Stimulated activated CD4-positive, alpha-beta T cell treated with anti-CD3 and anti-CD28 coated beads, Interleukin-1b, Interleukin-23, amount 100 ng/mL, for 24 hours (primary cell): ENCODE data around the gene SBNO2.

Experiments used
- DNase-seq, 4 experiments: peaks; one replicate each; pipeline ENCODE4 v3.0.0-alpha.2; 2020; ENCODE audit warnings: low read depth in 4 of 4, low spot score in 1 of 4

Gene SBNO2

DNA sequence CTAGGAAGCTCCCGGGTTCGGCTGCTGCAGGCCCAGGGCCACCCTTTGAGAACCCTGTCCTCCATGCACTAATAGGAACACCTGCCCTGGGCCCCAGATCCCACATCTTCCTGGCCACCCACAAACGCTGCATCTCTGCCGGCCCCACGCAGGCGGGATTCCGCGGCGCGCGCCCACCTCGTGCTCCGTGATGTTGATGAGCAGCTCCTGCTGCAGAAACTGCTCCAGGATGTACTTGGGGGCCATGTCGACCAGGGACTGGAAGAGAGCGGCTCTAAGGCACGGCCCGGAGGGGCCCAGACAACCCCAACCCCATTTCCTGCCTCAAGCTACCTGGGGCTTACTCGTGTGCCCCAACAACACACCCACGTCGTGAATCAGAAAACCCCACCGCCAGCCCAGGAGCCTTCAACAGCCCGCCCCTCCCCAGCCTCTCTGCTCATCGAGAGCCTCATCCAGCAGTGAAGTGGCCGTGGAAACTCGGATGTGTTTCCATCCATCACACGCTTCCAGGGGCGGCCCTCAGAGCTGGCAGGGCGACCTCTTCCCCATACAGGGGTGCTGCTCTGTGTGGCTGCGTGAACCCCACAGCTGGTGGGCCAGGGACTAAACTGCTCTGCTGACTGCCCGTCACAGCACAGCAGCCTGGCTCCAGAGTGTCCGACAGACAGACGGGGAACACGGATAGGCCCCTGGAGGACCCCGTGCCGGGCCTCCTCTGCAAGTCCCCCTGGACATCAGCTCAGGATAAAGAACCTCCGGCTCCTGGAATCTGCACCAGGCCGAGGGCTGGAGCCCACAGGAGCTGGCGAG lies 83.1 kb downstream of the SBNO2 start:
- no peak for DNase-seq

DNA sequence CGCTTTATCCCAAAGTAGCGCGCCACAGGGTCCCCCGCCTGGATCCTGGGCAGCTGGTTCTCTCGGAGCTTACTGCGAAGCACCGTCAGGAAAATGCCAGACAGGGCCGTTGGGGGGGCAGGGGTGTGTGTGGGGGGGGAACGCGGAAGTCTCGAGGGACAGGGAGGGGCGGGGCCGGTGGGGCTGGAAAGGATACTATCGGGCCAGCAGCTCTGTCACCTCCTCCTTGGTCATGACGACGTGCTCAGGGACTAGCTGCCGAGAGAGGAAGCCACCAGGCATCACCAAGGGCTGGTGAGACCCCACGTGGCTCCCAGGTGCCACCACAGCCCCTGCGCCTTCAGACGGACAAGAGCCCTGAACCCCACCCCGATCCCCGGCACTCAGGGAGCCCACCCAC lies 84.2 kb downstream of the SBNO2 start:
- no peak for DNase-seq

DNA sequence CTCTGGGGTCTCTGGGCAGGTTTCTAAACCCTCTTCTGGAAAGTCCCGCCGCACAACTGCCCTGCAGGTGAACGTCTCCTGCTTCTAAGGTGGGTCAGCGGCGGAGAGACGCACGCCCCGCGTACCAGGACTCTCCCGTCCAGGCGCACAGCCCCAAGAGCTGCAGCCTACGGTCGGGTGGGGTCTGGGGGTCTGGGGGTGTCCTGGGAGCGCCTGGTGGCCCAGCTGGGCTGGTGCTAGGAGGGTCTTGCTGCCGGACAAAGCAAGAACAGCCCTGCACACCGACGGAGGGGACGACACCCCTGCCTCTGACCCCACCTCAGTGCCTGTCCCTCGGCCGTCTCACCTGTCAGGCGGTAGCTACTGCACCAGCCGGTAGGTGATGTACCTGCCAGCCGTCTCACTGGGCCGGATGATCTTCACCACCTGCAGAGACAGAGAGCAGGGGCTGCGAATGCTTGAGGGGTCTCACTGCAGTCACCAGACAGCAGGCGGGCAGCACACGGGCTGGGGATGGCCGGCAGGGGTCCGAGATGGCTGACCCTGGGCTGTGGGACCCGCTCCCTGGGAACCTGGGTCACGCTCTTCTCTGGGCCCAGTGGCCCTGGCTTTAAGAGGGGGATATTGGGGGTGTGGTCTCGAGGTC lies 84.8 kb downstream of the SBNO2 start:
- no peak for DNase-seq

DNA sequence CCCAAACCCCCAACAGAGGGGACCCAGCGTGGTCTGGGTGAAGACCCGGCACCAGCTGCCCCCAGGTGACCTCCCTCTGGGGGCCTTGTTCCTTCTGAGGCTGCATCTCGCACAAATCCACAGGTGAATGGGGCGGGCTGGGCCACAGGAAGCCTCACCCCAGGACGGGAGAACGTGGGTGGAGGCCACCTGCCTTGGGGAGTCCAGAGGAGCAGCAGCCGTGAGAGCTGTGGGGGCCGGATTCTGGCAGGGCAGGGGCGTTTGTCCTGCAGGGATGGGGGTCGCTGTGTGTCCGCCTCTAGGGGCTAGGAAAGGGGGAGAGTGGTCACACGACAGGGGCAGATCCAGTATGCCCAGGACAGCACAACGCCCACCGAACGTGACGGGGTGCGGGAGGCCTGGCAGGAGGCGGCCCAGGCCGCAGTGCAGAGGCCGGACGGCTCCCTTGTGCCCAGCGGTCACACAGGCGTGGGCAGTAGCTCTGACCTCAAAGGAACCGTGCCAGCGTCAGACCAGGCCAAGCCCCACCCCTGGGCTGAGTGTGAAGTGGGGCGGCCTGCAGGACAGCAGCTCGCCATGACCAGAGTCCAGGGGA lies 85.6 kb downstream of the SBNO2 start:
- DNase-seq = no peak

DNA sequence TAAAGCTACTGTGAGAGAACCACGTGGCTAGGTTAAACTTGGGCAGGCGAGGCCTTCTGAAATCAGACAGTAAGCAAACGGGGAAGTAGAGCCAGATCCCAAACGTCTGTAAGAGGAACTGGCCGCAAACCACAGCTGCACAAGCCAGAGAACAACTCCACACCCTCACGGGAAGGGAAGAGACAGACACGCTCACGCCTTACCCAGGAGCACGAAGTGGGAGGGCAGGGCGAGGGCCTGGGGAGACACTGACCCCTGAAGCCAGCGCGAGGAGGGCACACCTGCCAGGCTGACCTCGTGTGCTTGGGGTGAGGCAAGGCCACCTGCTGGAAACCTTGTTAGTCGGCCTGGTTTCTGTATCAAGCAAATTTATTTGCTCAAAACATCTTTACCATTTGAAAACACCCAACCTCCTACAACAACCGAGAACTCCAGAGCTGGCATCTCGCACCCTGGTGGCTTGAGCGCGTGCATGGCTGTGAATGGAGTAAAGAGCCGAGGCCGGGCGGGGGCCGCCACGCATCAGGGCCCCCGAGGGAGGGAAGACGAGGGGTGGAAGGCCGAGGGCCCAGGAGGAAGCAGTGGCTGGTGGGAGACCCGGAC lies 86.2 kb downstream of the SBNO2 start:
- no peak for DNase-seq

DNA sequence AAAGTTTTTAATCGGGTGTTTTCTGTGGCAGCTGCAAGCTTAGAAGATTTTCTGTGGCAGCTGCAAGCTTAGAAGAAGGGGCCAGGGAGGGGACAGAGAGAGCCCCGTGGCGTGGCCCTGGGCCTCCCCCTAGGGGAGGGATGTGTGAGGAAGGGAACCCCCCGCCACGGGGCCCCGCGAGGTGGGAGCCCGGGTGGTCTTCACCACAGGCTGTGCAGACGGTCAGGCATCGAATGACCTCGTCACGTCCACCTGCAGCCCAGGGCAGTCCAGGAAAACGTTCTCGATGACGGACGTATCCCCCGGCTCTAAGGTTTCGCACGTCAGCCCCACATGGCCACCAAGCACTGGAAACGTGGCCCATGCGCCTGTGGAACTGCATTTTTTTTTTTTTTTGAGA lies 87.5 kb downstream of the SBNO2 start:
- no peak for DNase-seq

DNA sequence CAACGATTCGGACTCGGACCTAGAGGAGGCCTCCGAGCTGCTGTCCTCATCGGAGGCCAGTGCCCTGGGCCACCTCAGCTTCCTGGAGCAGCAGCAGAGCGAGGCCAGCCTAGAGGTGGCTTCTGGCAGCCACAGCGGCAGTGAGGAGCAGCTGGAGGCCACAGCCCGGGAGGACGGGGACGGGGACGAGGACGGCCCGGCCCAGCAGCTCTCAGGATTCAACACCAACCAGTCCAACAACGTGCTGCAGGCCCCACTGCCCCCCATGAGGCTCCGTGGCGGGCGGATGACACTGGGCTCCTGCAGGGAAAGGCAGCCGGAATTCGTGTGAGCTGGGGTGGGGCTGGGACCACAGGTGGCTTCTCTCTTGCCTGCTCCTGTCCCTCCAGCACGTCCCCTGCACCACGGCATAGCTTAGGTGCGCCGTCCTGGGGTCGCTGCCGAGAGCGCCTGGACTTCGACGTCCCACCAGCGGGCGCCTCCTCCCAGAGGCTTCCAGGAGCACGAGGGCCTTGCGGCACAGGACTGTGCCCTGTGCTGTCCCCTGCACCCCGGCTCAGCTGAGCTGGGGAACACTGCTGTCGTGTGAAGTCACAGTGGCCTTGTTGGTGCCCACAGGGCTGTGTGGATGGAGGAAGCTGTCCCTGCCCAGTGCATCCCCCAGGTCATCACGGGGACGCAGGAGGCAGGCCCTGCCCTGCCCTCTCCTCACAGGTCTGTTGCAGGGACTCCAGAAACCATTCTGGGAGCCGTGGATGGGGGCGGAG lies 88.2 kb downstream of the SBNO2 start:
- DNase-seq = no peak

DNA sequence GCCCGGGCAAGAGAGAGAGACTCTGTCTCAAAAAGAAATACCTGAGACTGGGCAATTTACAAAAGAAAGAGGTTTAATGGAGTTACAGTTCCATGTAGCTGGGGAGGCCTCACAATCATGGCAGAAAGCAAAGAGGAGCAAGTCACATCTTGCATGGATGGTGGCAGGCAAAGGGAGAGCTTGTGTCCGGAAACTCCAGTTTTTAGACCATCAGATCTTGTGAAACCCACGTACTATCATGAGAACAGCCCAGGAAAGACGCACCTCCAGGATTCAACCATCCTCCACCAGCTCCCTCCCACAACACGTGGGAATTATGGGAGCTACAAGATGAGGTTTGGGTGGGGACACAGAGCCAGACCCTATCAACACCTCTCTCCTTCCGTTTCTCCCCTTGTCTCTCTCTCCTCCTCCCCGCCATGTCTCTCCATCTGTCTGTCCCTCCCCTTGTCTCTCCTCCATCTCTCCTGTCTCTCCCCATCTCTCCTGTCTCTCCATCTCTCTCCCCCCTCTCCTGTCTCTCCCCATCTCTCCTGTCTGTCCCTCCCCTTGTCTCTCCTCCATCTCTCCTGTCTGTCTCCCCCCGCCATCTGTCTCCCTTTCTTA lies 88.9 kb downstream of the SBNO2 start:
- DNase-seq = no peak

DNA sequence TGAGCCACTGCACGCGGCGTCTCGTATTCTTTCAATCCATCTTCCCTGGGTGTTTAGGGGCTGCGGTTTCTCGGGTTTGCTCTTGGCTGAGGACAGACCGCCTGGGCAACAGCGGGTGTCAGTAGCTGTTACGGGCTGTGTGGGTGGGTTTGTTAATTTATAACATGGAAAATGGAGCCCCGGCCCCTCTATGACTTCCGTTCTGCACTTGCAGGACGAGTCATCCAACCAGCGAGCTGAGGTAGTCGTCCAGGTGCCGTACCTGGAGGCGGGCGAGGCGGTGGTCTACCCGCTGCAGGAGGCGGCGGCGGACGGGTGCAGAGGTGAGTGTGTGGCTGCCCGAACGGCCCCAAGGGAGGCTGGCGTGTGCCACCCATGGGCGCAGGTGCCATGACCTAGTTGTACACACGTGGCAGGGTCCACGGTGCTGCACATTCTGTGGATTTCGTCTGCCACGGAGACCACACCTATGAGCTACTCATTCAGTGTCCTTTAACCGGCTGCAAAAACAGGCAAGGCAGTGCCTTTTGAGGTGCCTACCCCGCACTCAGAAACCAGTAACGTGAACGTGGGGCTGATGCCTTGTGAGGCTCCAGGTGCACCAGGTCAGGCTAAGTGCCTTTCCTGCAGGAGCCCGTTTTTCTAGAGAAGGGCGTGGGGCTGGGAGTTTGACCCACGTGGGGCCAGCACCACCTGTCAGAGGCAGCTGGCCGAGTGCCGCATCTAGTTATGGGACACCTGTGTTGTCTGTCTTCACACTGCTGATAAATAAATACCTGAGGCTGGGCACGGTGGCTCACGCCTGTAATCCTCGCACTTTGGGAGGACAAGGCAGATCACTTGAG lies 89.8 kb downstream of the SBNO2 start:
- no peak for DNase-seq

DNA sequence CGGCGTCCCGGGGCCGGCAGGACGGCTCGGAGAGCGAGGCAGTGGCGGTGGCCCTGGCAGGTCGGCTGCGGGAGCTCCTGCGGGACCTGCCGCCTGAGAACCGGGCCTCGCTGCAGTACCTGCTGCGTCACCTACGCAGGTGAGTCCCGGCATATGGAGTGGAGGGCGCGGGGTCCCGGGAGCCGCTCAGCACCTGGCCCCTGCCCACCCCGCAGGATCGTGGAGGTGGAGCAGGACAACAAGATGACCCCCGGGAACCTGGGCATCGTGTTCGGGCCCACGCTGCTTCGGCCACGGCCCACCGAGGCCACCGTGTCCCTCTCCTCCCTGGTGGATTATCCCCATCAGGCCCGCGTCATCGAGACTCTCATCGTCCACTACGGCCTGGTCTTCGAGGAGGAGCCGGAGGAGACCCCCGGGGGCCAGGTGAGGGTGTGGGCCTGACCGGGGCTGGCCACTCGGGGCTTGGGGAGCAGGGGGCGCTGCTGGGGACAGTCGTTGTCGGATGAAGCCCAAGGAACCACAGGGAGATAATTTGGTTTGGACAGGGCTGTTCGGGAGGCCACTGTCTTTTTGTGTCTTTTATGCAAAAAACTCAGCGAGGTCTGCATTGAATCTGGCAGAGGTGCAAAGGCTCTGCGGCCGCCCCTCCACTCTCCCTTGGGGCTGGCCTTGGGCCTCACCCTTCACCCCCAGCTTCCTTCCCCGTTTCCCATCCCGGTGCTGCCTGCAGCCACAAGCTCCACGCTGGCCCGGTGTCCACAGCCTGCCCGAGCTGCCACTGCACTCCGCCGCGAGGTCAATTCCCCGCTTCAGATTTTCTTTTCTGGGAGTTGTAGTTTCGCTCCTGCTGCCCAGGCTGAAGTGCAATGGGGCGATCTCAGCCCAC lies 90.9 kb downstream of the SBNO2 start:
- no peak for DNase-seq

DNA sequence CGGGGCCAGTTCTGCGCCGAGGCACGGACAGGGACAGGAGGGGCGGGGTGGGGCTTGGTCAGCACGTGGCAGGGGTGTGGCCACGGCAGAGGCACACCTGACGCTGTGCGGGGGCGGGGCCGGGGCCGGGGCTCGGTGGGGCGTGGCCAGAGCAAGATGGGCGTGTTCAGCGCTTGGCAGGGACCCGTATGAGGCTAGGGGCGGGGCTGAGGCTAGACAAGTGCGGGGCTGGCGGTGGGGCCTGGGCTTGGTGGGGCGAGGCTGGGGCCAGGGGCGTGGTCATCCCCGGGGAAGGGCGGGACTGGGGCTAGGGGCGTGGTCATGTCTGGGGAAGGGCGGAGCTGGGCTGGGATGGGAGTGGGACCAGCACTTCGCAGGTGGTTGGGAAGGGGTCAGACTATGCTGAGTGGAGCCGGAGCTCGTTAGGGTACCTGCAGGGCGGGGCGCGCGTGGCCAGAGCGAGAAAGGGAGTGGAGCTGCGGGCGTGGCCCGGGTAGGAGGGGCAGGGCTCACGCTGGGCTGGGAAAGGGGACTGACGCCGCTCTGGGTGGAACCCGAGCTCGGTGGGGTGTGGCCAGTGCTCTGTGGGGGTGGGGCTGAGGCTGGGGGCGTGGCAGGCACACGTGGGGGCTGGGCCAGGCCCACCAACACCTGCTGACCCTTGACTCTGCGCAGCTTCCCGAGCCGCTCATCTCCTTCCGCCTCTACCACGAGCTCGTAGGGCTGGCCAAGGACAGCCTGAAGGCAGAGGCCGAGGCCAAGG lies 91.7 kb downstream of the SBNO2 start:
- peak in 1 of 4 experiments; percentile 76 for DNase-seq

DNA sequence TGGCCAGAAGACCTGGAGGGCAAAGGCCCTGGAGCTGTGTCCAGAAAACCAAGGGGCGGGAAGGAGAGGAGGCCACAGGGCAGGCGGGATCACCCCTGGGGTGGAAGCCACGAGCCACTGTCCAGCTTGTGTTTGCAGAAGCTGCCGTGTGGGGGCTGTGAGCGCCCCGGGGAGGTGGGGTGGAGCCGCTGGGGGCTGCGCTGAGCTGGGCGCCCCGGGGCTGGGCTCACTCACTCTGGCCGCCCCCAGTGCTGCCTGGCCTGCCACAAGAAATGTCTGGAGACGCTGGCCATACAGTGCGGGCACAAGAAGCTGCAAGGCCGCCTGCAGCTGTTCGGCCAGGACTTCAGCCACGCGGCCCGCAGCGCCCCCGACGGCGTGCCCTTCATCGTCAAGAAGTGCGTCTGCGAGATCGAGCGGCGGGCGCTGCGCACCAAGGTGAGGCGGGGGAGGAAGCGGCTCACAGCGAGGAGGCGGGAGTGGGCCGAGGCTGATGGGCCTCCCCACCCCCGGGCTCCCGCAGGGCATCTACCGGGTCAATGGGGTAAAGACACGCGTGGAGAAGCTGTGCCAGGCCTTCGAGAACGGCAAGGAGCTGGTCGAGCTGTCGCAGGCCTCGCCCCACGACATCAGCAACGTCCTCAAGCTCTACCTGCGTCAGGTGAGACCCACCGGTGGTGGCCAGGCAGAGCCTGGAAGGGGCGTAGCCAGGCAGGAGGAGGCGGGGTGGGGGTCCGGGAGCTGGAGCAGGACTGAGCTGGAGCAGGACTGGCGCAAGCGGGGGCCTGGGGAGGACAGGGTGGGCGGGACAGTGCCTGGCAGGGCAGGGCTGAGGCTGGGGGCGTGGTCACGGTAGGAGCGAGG lies 92.5 kb downstream of the SBNO2 start:
- no peak for DNase-seq

DNA sequence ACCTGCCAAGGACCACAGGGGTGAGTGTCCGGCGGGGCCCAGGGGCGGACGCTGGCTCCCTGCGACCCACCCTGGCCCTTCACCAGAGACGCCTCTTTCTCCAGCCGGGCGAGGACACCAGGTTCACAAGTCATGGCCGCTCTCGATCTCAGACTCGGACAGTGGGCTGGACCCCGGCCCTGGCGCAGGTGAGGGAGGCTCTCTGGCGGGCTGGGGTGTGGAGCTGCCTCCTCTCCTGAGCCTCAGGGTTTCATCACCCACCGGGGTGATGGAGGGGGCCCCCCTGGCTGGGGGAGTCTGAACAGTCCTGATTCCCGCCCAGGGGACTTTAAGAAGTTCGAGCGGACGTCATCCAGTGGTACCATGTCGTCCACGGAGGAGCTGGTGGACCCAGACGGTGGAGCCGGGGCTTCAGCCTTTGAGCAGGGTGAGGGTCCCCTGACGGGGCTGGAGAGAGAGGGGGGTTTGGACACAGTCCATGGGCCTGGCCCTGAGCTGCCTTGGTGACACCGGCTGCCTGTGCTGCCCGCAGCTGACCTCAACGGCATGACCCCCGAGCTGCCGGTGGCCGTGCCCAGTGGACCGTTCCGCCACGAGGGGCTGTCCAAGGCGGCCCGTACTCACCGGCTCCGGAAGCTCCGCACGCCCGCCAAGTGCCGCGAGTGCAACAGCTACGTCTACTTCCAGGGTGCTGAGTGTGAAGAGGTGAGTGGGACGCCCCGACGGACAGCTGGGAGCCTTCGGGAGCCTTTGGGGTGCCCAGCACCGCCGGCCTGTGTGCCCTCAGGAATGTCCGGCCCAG lies 93.5 kb downstream of the SBNO2 start:
- DNase-seq = no peak

DNA sequence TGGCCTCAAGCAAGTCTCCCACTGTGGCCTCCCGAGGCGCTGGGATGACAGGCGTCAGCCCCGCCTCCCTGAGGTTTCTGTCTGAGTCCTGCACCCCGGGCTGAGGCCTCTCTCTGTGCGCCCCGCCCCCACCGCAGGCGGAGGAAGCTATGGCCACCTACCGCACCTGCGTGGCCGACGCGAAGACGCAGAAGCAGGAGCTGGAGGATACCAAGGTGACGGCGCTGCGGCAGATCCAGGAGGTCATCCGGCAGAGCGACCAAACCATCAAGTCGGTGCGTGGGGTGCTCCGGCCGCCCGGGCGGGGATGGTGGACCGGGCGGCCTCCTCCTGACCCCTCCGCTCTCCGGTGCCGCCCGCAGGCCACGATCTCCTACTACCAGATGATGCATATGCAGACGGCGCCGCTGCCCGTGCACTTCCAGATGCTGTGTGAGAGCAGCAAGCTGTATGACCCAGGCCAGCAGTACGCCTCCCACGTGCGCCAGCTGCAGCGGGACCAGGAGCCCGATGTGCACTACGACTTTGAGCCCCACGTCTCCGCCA lies 94.4 kb downstream of the SBNO2 start:
- DNase-seq = peak in 1 of 4 experiments; percentile 79

DNA sequence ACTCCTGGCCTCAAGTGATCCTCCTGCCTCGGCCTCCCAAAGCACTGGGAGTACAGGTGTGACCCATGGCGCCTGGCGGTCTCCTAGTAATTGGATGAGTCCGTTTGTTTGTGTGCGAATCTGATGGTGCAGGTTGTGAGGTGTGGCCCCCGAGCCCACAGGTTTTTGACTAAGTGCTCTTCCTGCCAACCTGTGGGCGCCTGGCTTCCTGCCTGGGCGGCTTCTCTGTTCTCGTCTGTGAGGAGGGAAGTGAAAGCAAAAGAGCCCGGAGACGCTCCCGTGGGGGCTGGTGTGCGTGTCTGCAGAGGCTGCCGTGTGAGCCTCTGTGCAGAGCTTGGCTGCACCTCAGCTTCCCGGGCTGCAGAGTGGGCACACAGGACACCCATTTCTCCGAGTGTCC lies 97.1 kb downstream of the SBNO2 start:
- DNase-seq = peak; percentile 66 to 89 (median 75)

DNA sequence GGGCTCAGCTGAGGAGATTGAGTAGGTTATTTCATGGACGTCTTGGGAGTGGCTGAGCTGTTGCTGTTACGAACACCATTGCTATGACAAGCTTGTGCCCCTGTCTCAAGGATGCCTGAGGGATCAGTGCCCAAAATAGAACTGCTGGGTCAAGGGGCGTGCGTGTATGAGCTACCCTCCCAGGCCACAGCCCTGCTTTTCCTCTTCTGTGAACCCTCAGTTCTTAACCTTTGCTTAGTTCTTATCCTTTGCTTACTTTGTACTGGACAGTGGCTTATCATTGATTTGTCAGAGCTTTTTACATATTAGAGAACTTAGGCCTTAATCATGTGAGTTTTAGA lies 98.1 kb downstream of the SBNO2 start:
- no peak for DNase-seq
